ENCODE data around the gene IFNGR1. TPM values are rescaled to one million over a fixed set of nuclear protein-coding genes. Genes with fewer than 3 reads are reported as not detected.

Gene IFNGR1
- total and polyA plus RNA-seq, 10 of the 15 experiments (the other 5 are each of a cell fraction or from before 2014, with no cell fraction given): 89.0 to 296 (median 138) TPM

- Histone ChIP-seq H3K4me3 (no peak overlapping the region), H3K27ac (ENCODE audit: control insufficient read depth, insufficient read depth) (no peak overlapping the region), H3K9me3 (replicated peaks; ENCODE audit: control insufficient read depth, insufficient read depth, low read length) (no peaks in the 10 kb centered on the region; the same call in none of the 3 replicates), H3K9ac (ENCODE audit: control insufficient read depth, insufficient read depth, low read length) (no peak overlapping the region), H3K4me1 (ENCODE audit: control insufficient read depth, insufficient read depth, low read length) (no peaks in the 10 kb centered on the region), H3K79me2 (ENCODE audit: control insufficient read depth, insufficient read depth, low read length) (no peaks in the 10 kb centered on the region), H3K4me2 (ENCODE audit: control insufficient read depth, insufficient read depth) (no peak overlapping the region), H4K20me1 (ENCODE audit: control insufficient read depth, insufficient read depth) (no peaks in the 10 kb centered on the region), H2AFZ (ENCODE audit: control insufficient read depth, low read depth, low read length) (no peak overlapping the region), H3K36me3 (ENCODE audit: control insufficient read depth in 2 of 2, insufficient read depth in 2 of 2, low read length in 1 of 2) (no peaks in the 10 kb centered on the region), H3K27me3 (replicated peaks in 1 of 2; ENCODE audit: control insufficient read depth in 2 of 2, insufficient read depth in 2 of 2, low read length in 1 of 2) (no peaks in the 10 kb centered on the region)
- BruUV-seq (replicated peaks): no TSS peak
- RAD21 ChIA-PET (ENCODE audit: unreplicated experiment): interaction anchor here (0.6 to 1.1 kb wide), 7 partner anchors 12 to 97 kb away, joined by 3 to 4 read pairs (median 3); no protein-coding TSS in a partner anchor
- WGBS (ENCODE audit: insufficient coverage, insufficient replicate concordance, low lambda C conversion rate, missing lambda C conversion rate): 63% methylated on average over 3 of the region's 3 CpGs
- TF ChIP-seq EGR1 (IDR thresholded peaks at IDR 0.05; ENCODE audit: borderline replicate concordance in 1 of 2, low read depth in 2 of 2, low read length in 2 of 2) (peak in 1 of 2 experiments; percentile 10; a peak in 1 of 3 replicates), RB1 (IDR thresholded peaks at IDR 0.05; ENCODE audit: borderline replicate concordance) (no peak), RCOR1 (conservative IDR thresholded peaks at IDR 0.05; ENCODE audit: low read depth, low read length) (no peak), RUNX3 (IDR thresholded peaks at IDR 0.05; ENCODE audit: low read length) (peak; percentile 50), PKNOX1 (IDR thresholded peaks at IDR 0.05) (no peak), RAD21 (IDR thresholded peaks at IDR 0.05; ENCODE audit: insufficient read depth, low read depth, low read length) (peak; percentile 7; the same call in 1 of the 2 replicates), TCF12 (IDR thresholded peaks at IDR 0.05; ENCODE audit: low read depth, low read length) (peak; percentile 57; the same call in 1 of the 2 replicates)
- ATAC-seq (no peak), FAIRE-seq (no peak), DNase-seq (ENCODE audit: low read depth, low spot score) (no peak)
- POLR2A ChIA-PET: interaction anchor here (0.6 kb wide), 3 partner anchors 28 to 473 kb away, joined by 3 to 6 read pairs (median 5); no protein-coding TSS in a partner anchor
- in situ Hi-C loops (cut with MboI) (no loop called here), intact Hi-C loops (cut with micrococcal nuclease; ENCODE audit: unreplicated experiment) (no loop called here)
- CTCF ChIA-PET: interaction anchor here (1.1 to 1.5 kb wide), 2 partner anchors 12 to 30 kb away, joined by 4 to 5 read pairs; no protein-coding TSS in a partner anchor
- SMC1A ChIA-PET (ENCODE audit: uncharacterized antibody, unreplicated experiment): interaction anchor here (0.6 to 1.9 kb wide), 6 partner anchors 8 to 29 kb away, joined by 3 to 6 read pairs (median 4); no protein-coding TSS in a partner anchor
These were observed 69.1 kb downstream of the IFNGR1 start for GRCh38 chr6:137150072-137150471.

All from GM12878 (cell line).